DMS153 treated with DMSO at 0.1 percent for 48 hours (cell line): ENCODE results near the gene NF2.

Experiments used
- DNase-seq: peaks from one replicate; lab custom pipeline; 2025; ENCODE audit not compliant: unreplicated experiment; lab: John Stamatoyannopoulos, UW

NF2 gene

GRCh38 chr22:29700900-29701154 is 97.4 kb downstream of the NF2 start:
- DNase-seq = no peak

- peak; percentile 64 for DNase-seq
These were observed 97.9 kb downstream of the NF2 start for GRCh38 chr22:29701155-29701999.

- DNase-seq = peak; percentile 64
These were observed 98.8 kb downstream of the NF2 start for GRCh38 chr22:29702000-29702930.

GRCh38 chr22:29702931-29703501 is 99.6 kb downstream of the NF2 start:
- peak; percentile 68 for DNase-seq

GRCh38 chr22:29703569-29704195 is 100.2 kb downstream of the NF2 start:
- no peak for DNase-seq

- peak; percentile 50 for DNase-seq
These were observed 101.3 kb downstream of the NF2 start for GRCh38 chr22:29704528-29705285.

GRCh38 chr22:29705651-29706050 is 102.2 kb downstream of the NF2 start:
- DNase-seq = no peak

GRCh38 chr22:29706486-29706885 is 103.1 kb downstream of the NF2 start:
- DNase-seq = no peak

GRCh38 chr22:29707010-29707409 is 103.6 kb downstream of the NF2 start:
- no peak for DNase-seq

GRCh38 chr22:29707471-29707870 is 104.0 kb downstream of the NF2 start:
- DNase-seq = no peak

GRCh38 chr22:29710193-29710592 is 106.8 kb downstream of the NF2 start:
- no peak for DNase-seq

- DNase-seq = no peak
These were observed 107.6 kb downstream of the NF2 start for GRCh38 chr22:29710922-29711593.

- DNase-seq = no peak
These were observed 108.7 kb downstream of the NF2 start for GRCh38 chr22:29712119-29712518.

- DNase-seq = no peak
These were observed 109.8 kb downstream of the NF2 start for GRCh38 chr22:29713156-29713727.

- peak; percentile 40 for DNase-seq
These were observed 111.8 kb downstream of the NF2 start for GRCh38 chr22:29715240-29715639.

- DNase-seq = no peak
These were observed 112.3 kb downstream of the NF2 start for GRCh38 chr22:29715705-29716104.

GRCh38 chr22:29716814-29717545 is 113.5 kb downstream of the NF2 start:
- no peak for DNase-seq

GRCh38 chr22:29717789-29718188 is 114.4 kb downstream of the NF2 start:
- DNase-seq = peak; percentile 50
